ENCODE results near the gene ZNF518B. TPM values are rescaled to one million over a fixed set of nuclear protein-coding genes. Genes with fewer than 3 reads are reported as not detected.
A peak's percentile ranks its signal among the peaks of the same experiment; 100 is the strongest.

The ZNF518B gene
- total and polyA plus RNA-seq, 9 of the 15 experiments (the other 6 are each of a cell fraction or from before 2014, with no cell fraction given) = 13.1 to 48.9 (median 37.5) TPM

DNA sequence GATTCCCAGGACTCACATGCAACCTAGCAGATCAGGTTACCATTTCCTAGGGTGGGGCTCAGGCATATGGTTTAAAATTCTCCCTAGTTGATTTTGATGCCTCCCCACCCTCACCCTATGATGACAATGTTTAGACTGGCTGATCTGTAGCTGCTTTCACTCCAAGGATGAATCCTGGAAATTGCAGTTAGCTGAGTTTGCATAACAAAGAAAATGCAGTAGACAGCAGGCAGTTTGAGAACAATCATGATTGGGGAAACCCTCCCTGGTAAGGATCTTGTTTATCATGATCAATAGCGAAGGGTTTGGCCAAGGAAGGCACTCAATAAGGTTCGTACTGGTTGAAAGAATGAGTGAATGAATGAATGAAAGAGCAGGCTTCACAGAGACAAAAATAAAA, 2.1 kb downstream of the ZNF518B start:
- Histone ChIP-seq H3K27me3 (ENCODE audit: control insufficient read depth in 2 of 2, insufficient read depth in 2 of 2, low read length in 2 of 2) (no peaks in the 10 kb centered on the region), H3K9ac (ENCODE audit: insufficient read depth in 1 of 2, low read depth in 2 of 2, low read length in 2 of 2) (peak overlapping the region in 1 of 2 experiments; percentile 70; a peak in 2 of 4 replicates), H3K4me3 (peak overlapping the region; percentile 1; the same call in 1 of the 2 replicates), H3K36me3 (ENCODE audit: control insufficient read depth, insufficient read depth, low read length) (peaks cover 67% of the 10 kb centered on the region), H3K79me2 (ENCODE audit: control insufficient read depth, insufficient read depth, low read length) (peaks cover 95% of the 10 kb centered on the region), H3K9me1 (ENCODE audit: control insufficient read depth, insufficient read depth, low read length) (no peaks in the 10 kb centered on the region), H4K20me1 (replicated peaks; ENCODE audit: control insufficient read depth, insufficient read depth, low read length) (no peaks in the 10 kb centered on the region), H2AFZ (ENCODE audit: low read depth, low read length) (no peak overlapping the region), H3K9me3 (replicated peaks; ENCODE audit: control insufficient read depth, insufficient read depth, low read depth, low read length) (no peaks in the 10 kb centered on the region; the same call in 1 of the 2 replicates), H3K4me2 (ENCODE audit: insufficient read depth, low read length) (peak overlapping the region; percentile 45), H3K4me1 (replicated peaks in 1 of 2; ENCODE audit: control insufficient read depth in 2 of 2, insufficient read depth in 2 of 2, low read length in 2 of 2) (peaks cover 17 to 24% of the 10 kb centered on the region in 2 experiments; a peak in 4 of 5 replicates), H3K27ac (ENCODE audit: extremely low read depth, low read depth, low read length) (no peak overlapping the region)
- ChIA-PET CTCF (ENCODE audit: low intra/inter-chr PET ratio) (no interaction called here), POLR2A (interaction anchor here (0.9 kb wide), 1 partner anchor 297 kb away, joined by 3 read pairs; no protein-coding TSS in a partner anchor)
- 34% methylated on average over 2 of the region's 2 CpGs for WGBS (ENCODE audit: insufficient coverage, low coverage, missing lambda C conversion rate)
- intact Hi-C loops (cut with micrococcal nuclease) (loop anchor here (5.0 kb wide), 2 partner anchors 43 to 283 kb away; no protein-coding TSS in a partner anchor), in situ Hi-C loops (cut with MboI) (no loop called here)
- FAIRE-seq = no peak
- BruUV-seq (replicated peaks) = no TSS peak
- no peak for ATAC-seq
- no peak for DNase-seq (ENCODE audit: extremely low read depth in 1 of 4, low spot score in 3 of 4)
- no peak for TF ChIP-seq ETS2 (tag; IDR thresholded peaks at IDR 0.05; ENCODE audit: borderline replicate concordance, poor library complexity, severe bottlenecking)
- no peak for TF ChIP-seq CBX8 (IDR thresholded peaks at IDR 0.05; ENCODE audit: borderline replicate concordance, extremely low read depth, low read depth, low read length, poor library complexity, severe bottlenecking)
- no peak for TF ChIP-seq CXXC5 (CRISPR knock-in tag; IDR thresholded peaks at IDR 0.05)
- TF ChIP-seq, protein P1, sequence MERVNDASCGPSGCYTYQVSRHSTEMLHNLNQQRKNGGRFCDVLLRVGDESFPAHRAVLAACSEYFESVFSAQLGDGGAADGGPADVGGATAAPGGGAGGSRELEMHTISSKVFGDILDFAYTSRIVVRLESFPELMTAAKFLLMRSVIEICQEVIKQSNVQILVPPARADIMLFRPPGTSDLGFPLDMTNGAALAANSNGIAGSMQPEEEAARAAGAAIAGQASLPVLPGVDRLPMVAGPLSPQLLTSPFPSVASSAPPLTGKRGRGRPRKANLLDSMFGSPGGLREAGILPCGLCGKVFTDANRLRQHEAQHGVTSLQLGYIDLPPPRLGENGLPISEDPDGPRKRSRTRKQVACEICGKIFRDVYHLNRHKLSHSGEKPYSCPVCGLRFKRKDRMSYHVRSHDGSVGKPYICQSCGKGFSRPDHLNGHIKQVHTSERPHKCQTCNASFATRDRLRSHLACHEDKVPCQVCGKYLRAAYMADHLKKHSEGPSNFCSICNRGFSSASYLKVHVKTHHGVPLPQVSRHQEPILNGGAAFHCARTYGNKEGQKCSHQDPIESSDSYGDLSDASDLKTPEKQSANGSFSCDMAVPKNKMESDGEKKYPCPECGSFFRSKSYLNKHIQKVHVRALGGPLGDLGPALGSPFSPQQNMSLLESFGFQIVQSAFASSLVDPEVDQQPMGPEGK (CRISPR knock-in tag; IDR thresholded peaks at IDR 0.05; ENCODE audit: borderline replicate concordance) = no peak
- TF ChIP-seq HMG20A (CRISPR knock-in tag; conservative IDR thresholded peaks at IDR 0.05) = no peak
- TF ChIP-seq ADNP (tag; IDR thresholded peaks at IDR 0.05) = no peak
- TF ChIP-seq TFAM (CRISPR knock-in tag; conservative IDR thresholded peaks at IDR 0.05) = no peak
- no peak for TF ChIP-seq NELFE (IDR thresholded peaks at IDR 0.05; ENCODE audit: insufficient read depth, insufficient read length)
- no peak for TF ChIP-seq RNF2 (IDR thresholded peaks at IDR 0.05)
- TF ChIP-seq, protein P2, sequence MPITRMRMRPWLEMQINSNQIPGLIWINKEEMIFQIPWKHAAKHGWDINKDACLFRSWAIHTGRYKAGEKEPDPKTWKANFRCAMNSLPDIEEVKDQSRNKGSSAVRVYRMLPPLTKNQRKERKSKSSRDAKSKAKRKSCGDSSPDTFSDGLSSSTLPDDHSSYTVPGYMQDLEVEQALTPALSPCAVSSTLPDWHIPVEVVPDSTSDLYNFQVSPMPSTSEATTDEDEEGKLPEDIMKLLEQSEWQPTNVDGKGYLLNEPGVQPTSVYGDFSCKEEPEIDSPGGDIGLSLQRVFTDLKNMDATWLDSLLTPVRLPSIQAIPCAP (CRISPR knock-in tag; IDR thresholded peaks at IDR 0.05; ENCODE audit: borderline replicate concordance) = no peak
- TF ChIP-seq, protein P3, sequence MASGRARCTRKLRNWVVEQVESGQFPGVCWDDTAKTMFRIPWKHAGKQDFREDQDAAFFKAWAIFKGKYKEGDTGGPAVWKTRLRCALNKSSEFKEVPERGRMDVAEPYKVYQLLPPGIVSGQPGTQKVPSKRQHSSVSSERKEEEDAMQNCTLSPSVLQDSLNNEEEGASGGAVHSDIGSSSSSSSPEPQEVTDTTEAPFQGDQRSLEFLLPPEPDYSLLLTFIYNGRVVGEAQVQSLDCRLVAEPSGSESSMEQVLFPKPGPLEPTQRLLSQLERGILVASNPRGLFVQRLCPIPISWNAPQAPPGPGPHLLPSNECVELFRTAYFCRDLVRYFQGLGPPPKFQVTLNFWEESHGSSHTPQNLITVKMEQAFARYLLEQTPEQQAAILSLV (tag; IDR thresholded peaks at IDR 0.05) = no peak
- no peak for TF ChIP-seq SMARCA4 (IDR thresholded peaks at IDR 0.05)

All from K562 (cell line).